ENCODE results near the gene MRAS.

DNA sequence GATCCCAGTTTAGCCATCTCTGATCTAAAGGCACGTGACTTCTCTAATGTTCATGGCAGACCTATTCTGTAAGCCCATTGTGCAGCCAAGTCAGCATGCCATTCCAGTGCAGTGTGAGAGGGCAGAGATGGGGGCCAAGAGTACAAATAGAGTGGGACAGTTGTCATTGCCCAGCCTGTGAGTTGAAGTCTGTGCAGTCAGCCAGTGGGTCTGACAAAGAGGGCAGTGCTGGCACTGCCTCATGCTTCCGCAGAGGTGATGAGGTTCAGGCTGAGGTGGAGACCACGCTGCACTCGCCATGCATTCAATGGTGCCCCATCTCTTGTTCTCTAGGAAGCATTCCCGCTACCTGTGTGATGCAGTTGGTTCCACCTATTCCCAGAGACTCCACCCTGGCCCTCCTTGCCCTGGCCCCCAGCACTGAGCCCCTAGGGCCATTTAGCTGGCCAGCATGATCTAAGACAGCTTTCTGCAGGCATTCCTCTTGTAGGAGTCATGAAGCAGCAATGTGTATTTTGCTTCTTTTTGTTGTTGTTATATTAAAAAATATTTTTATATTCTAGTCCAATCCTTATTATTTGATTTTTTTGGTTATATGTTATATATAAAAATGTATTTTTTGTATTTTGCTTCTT is 3.7 kb downstream of the MRAS start:
- TF ChIP-seq ZNF766 (CRISPR knock-in tag; IDR thresholded peaks at IDR 0.05; ENCODE audit: borderline replicate concordance), result no peak
- no peak for TF ChIP-seq RFX5 (IDR thresholded peaks at IDR 0.05; ENCODE audit: low read depth, low read length)
- TF ChIP-seq, protein P1, sequence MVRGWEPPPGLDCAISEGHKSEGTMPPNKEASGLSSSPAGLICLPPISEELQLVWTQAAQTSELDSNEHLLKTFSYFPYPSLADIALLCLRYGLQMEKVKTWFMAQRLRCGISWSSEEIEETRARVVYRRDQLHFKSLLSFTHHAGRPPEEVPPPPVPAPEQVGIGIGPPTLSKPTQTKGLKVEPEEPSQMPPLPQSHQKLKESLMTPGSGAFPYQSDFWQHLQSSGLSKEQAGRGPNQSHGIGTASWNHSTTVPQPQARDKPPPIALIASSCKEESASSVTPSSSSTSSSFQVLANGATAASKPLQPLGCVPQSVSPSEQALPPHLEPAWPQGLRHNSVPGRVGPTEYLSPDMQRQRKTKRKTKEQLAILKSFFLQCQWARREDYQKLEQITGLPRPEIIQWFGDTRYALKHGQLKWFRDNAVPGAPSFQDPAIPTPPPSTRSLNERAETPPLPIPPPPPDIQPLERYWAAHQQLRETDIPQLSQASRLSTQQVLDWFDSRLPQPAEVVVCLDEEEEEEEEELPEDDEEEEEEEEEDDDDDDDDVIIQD (CRISPR knock-in tag; IDR thresholded peaks at IDR 0.05; ENCODE audit: low read depth), result no peak
- TF ChIP-seq ZNF749 (CRISPR knock-in tag; IDR thresholded peaks at IDR 0.05; ENCODE audit: borderline replicate concordance), result no peak
- no peak for TF ChIP-seq NCOA2 (CRISPR knock-in tag; IDR thresholded peaks at IDR 0.05)
- TF ChIP-seq, protein P2, sequence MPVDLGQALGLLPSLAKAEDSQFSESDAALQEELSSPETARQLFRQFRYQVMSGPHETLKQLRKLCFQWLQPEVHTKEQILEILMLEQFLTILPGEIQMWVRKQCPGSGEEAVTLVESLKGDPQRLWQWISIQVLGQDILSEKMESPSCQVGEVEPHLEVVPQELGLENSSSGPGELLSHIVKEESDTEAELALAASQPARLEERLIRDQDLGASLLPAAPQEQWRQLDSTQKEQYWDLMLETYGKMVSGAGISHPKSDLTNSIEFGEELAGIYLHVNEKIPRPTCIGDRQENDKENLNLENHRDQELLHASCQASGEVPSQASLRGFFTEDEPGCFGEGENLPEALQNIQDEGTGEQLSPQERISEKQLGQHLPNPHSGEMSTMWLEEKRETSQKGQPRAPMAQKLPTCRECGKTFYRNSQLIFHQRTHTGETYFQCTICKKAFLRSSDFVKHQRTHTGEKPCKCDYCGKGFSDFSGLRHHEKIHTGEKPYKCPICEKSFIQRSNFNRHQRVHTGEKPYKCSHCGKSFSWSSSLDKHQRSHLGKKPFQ (CRISPR knock-in tag; IDR thresholded peaks at IDR 0.05; ENCODE audit: insufficient replicate concordance), result no peak
- TF ChIP-seq, protein P3, sequence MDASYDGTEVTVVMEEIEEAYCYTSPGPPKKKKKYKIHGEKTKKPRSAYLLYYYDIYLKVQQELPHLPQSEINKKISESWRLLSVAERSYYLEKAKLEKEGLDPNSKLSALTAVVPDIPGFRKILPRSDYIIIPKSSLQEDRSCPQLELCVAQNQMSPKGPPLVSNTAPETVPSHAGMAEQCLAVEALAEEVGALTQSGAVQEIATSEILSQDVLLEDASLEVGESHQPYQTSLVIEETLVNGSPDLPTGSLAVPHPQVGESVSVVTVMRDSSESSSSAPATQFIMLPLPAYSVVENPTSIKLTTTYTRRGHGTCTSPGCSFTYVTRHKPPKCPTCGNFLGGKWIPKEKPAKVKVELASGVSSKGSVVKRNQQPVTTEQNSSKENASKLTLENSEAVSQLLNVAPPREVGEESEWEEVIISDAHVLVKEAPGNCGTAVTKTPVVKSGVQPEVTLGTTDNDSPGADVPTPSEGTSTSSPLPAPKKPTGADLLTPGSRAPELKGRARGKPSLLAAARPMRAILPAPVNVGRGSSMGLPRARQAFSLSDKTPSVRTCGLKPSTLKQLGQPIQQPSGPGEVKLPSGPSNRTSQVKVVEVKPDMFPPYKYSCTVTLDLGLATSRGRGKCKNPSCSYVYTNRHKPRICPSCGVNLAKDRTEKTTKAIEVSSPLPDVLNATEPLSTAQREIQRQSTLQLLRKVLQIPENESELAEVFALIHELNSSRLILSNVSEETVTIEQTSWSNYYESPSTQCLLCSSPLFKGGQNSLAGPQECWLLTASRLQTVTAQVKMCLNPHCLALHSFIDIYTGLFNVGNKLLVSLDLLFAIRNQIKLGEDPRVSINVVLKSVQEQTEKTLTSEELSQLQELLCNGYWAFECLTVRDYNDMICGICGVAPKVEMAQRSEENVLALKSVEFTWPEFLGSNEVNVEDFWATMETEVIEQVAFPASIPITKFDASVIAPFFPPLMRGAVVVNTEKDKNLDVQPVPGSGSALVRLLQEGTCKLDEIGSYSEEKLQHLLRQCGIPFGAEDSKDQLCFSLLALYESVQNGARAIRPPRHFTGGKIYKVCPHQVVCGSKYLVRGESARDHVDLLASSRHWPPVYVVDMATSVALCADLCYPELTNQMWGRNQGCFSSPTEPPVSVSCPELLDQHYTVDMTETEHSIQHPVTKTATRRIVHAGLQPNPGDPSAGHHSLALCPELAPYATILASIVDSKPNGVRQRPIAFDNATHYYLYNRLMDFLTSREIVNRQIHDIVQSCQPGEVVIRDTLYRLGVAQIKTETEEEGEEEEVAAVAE (CRISPR knock-in tag; IDR thresholded peaks at IDR 0.05; ENCODE audit: borderline replicate concordance), result no peak
- TF ChIP-seq, protein P4, sequence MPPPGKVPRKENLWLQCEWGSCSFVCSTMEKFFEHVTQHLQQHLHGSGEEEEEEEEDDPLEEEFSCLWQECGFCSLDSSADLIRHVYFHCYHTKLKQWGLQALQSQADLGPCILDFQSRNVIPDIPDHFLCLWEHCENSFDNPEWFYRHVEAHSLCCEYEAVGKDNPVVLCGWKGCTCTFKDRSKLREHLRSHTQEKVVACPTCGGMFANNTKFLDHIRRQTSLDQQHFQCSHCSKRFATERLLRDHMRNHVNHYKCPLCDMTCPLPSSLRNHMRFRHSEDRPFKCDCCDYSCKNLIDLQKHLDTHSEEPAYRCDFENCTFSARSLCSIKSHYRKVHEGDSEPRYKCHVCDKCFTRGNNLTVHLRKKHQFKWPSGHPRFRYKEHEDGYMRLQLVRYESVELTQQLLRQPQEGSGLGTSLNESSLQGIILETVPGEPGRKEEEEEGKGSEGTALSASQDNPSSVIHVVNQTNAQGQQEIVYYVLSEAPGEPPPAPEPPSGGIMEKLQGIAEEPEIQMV (CRISPR knock-in tag; IDR thresholded peaks at IDR 0.05; ENCODE audit: low read depth), result no peak
- TF ChIP-seq TAF1 (CRISPR knock-in tag; IDR thresholded peaks at IDR 0.05), result no peak
